Left lung (tissue), 10 donors: ENCODE measurements around the gene RAB24. TPM values are rescaled to one million over a fixed set of nuclear protein-coding genes. Genes with fewer than 3 reads are reported as not detected.

Experiments
- ATAC-seq: fragments of 200-7000 bp; cut with Tn5 transposase; one replicate; pipeline ENCODE4 v1.9.1; 2020; ENCODE audit warnings: moderate library complexity
- DNase-seq, 4 donors: peaks; one replicate each; pipeline ENCODE4 v3.0.0-alpha.2; 2013 to 2020
- H3K27ac ChIP-seq, 2 donors: fragments of 200-600 bp; sonication (generic) in 1 of 2; one replicate each; pipeline versions ENCODE4 v1.5.0 to v1.8.0; 2020 to 2021
- H3K27me3 ChIP-seq, 2 donors: fragments of 200-600 bp; sonication (generic) in 1 of 2; one replicate each; pipeline versions ENCODE4 v1.5.0 to v1.8.0; 2020 to 2021
- H3K36me3 ChIP-seq, 2 donors: fragments of 200-600 bp; sonication (generic) in 1 of 2; one replicate each; pipeline versions ENCODE4 v1.5.0 to v1.8.0; 2020 to 2021
- H3K4me1 ChIP-seq, 2 donors: fragments of 200-600 bp; one replicate each; pipeline ENCODE4 v1.8.0; 2021
- H3K4me3 ChIP-seq, 2 donors: fragments of 200-600 bp; sonication (generic) in 1 of 2; one replicate each; pipeline versions ENCODE4 v1.5.0 to v1.8.0; 2020 to 2021; ENCODE audit warnings: mild to moderate bottlenecking in 1 of 2
- H3K9me3 ChIP-seq, 2 donors: fragments of 200-600 bp; sonication (generic) in 1 of 2; one replicate each; pipeline versions ENCODE4 v1.5.0 to v1.8.0; 2020 to 2021
- CTCF ChIP-seq, 2 donors: fragments of 200-600 bp; sonication (generic) in 1 of 2; IDR thresholded peaks; one replicate each; pipeline versions ENCODE4 v1.5.0 to v1.8.0; 2021; ENCODE audit warnings: antibody characterized with exemption in 2 of 2
- intact Hi-C, 2 donors: fragments of 100-400 bp; cut with DNase I; formaldehyde crosslinking; loops; one replicate each; pipeline versions ENCODE4 v1.11.2 to v1.14.2; 2022
- polyA plus RNA-seq, 6 donors: library from polyadenylated mRNA; unstranded; fragments of 120-200 nt; gene quantifications; one replicate each; pipeline ENCODE4 v1.2.1, GENCODE V29; 2013; ENCODE audit not compliant: insufficient read length in 6 of 6
- total RNA-seq, 2 donors: library from RNA; stranded (reverse); fragmentation: NEBNext Ultra II Directional; extraction: Animal tissue kit (Norgen Biotek cat#: 25700); gene quantifications; one replicate each; pipeline ENCODE4 v1.2.1, GENCODE V29; 2021
- donor health status: DM: no; HTN: yes; CAD: no.
- donor health status: DM: no; HTN: no; CAD: no.

RAB24 gene
- total and polyA plus RNA-seq, 8 donors: 24.2 to 39.7 (median 29.6) TPM

- Histone ChIP-seq H3K4me3 (no peak overlapping the region), H3K27ac (no peak overlapping the region), H3K36me3 (peaks cover 0 to 68% of the 10 kb centered on the region in 2 donors), H3K4me1 (peaks cover 0 to 10% of the 10 kb centered on the region in 2 donors), H3K27me3 (no peaks in the 10 kb centered on the region), H3K9me3 (no peaks in the 10 kb centered on the region)
- DNase-seq: peak in 1 of 4 donors; percentile 21
- no peak for ATAC-seq
- intact Hi-C loops: loop anchor here in 1 of 2 donors (10.0 kb wide), 1 partner anchor 125 kb away; no protein-coding TSS in a partner anchor
- no peak for TF ChIP-seq CTCF (IDR thresholded peaks at IDR 0.05)
Measured at GRCh38 chr5:177329883-177330282, 26.4 kb upstream of the RAB24 start.

- Histone ChIP-seq H3K4me3 (no peak overlapping the region), H3K27me3 (no peaks in the 10 kb centered on the region), H3K36me3 (peaks cover 0 to 56% of the 10 kb centered on the region in 2 donors), H3K9me3 (no peaks in the 10 kb centered on the region), H3K27ac (no peak overlapping the region), H3K4me1 (peaks cover 0 to 10% of the 10 kb centered on the region in 2 donors)
- peak in 1 of 4 donors; percentile 18 for DNase-seq
- intact Hi-C loops: loop anchor here in 1 of 2 donors (10.0 kb wide), 1 partner anchor 126 kb away; no protein-coding TSS in a partner anchor
- TF ChIP-seq CTCF (IDR thresholded peaks at IDR 0.05): no peak
- no peak for ATAC-seq
Measured at GRCh38 chr5:177328545-177329231, 25.2 kb upstream of the RAB24 start.

GRCh38 chr5:177327539-177328522, 24.3 kb upstream of the RAB24 start:
- Histone ChIP-seq H3K4me1 (peaks cover 0 to 10% of the 10 kb centered on the region in 2 donors), H3K36me3 (peaks cover 0 to 47% of the 10 kb centered on the region in 2 donors), H3K4me3 (no peak overlapping the region), H3K27me3 (no peaks in the 10 kb centered on the region), H3K9me3 (no peaks in the 10 kb centered on the region), H3K27ac (peak overlapping the region; percentile 53 to 54)
- peak; percentile 66 for ATAC-seq
- no peak for TF ChIP-seq CTCF (IDR thresholded peaks at IDR 0.05)
- peak in 2 of 4 donors; percentile 19 to 51 for DNase-seq
- intact Hi-C loops: loop anchor here in 1 of 2 donors (10.0 kb wide), 1 partner anchor 127 kb away; no protein-coding TSS in a partner anchor

GRCh38 chr5:177325868-177326381, 22.4 kb upstream of the RAB24 start:
- Histone ChIP-seq H3K9me3 (no peaks in the 10 kb centered on the region), H3K27me3 (no peaks in the 10 kb centered on the region), H3K4me3 (no peak overlapping the region), H3K36me3 (peaks cover 0 to 28% of the 10 kb centered on the region in 2 donors), H3K4me1 (peaks cover 0 to 8% of the 10 kb centered on the region in 2 donors), H3K27ac (no peak overlapping the region)
- DNase-seq (no peak), ATAC-seq (no peak)
- TF ChIP-seq CTCF (IDR thresholded peaks at IDR 0.05): no peak
- intact Hi-C loops: loop anchor here in 1 of 2 donors (10.0 kb wide), 1 partner anchor 129 kb away; no protein-coding TSS in a partner anchor
